ENCODE measurements around the gene EARS2. TPM values are rescaled to one million over a fixed set of nuclear protein-coding genes. Genes with fewer than 3 reads are reported as not detected.
A peak's percentile ranks its signal among the peaks of the same experiment; 100 is the strongest.

EARS2 gene
- total RNA-seq, 5 donors from 2014 or later (not counting 1 experiment from before 2014, with no cell fraction given) = 10.8 to 19.4 (median 15.9) TPM

DNA sequence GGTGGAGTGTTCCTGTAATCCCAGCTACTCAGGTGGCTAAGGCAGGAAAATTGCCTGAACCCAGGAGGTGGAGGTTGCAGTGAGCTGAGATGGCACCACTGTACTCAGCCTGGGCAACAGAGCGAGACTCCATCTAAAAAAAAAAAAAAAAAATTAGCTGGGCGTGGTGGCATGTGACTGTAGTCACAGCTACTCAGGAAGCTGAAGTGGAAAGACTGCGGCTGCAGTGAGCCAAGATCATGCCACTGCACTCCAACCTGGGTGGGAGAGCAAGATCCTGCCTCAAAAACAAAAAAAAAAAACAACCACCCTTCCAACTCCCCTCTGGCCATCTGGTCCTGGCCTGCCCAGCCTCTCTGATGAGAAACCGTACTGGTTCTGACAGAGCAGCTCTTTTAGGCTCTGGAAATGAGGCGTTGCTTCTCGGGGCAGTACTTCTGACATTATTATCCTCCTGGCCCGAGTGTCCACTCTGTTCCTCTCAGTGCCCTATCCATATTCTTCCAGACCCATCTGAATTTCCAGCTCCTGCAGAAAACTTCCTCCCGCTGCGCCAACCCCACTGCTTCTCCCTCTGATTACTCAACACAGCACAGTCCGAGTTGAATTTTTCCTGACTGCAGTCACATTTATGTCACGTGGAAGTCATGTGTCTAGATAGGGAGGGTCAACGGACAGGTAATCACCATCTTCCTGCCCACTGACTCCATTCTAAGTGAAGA, 60.2 kb downstream of the EARS2 start:
- no peak for DNase-seq
- peaks cover 0 to 19% of the 10 kb centered on the region in 2 experiments for H3K4me1 ChIP-seq (ENCODE audit: control insufficient read depth in 1 of 2, extremely low read depth in 1 of 2, insufficient read depth in 2 of 2, low read length in 2 of 2)
- POLR2A ChIA-PET = no interaction called here

DNA sequence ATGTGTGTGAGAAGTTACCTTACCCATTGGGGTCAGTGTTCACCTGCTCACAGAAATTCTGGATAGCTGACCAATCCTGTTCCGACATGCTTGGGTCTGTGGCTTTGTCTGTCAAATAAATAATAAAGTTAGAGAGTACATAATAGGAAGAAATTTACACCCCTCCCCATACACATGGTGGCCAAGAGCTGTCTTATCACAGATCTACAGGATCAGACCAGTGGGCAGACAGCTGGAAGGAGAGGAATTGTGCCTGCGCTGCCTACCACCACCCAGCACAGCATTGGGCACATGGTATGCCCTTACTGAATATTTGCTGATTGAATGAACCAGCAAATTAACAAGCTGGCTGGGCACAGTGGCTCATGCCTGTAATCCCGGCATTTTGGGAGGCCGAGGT, 61.5 kb downstream of the EARS2 start:
- Mint-ChIP-seq H3K4me3 (no peak overlapping the region), H3K27ac (no peak overlapping the region), H3K4me1 (peaks cover 30 to 34% (median 33%) of the 10 kb centered on the region in 3 donors), H3K36me3 (peaks cover 41% of the 10 kb centered on the region), H3K27me3 (no peaks in the 10 kb centered on the region), H3K9me3 (no peaks in the 10 kb centered on the region)
- no peaks in the 10 kb centered on the region for H3K9me3 ChIP-seq
- peaks cover 0 to 19% of the 10 kb centered on the region in 2 experiments for H3K4me1 ChIP-seq (ENCODE audit: control insufficient read depth in 1 of 2, extremely low read depth in 1 of 2, insufficient read depth in 2 of 2, low read length in 2 of 2)
- no peak for ATAC-seq (replicated peaks in 1 of 4)
- no peaks in the 10 kb centered on the region for H3K27me3 ChIP-seq (replicated peaks in 1 of 2; ENCODE audit: control insufficient read depth in 2 of 2, extremely low read depth in 1 of 2, insufficient read depth in 2 of 2, low read length in 1 of 2)
- H3K36me3 ChIP-seq (ENCODE audit: control insufficient read depth in 2 of 2, extremely low read depth in 1 of 2, insufficient read depth in 1 of 2, low read length in 1 of 2) = peaks cover 16 to 47% of the 10 kb centered on the region in 2 donors
- no peak for DNase-seq
- ChIA-PET POLR2A (no interaction called here), CTCF (interaction anchor here in 1 of 2 donors (1.3 kb wide), 1 partner anchor 9 kb away, joined by 5 read pairs; no protein-coding TSS in a partner anchor)
- no CpG with 5 or more reads among the region's 4 CpGs for WGBS (ENCODE audit: insufficient coverage)
- no peak overlapping the region for H3K4me3 ChIP-seq (ENCODE audit: control insufficient read depth in 1 of 2, extremely low read depth in 1 of 2, low read length in 1 of 2)
- no peak overlapping the region for H3K27ac ChIP-seq (ENCODE audit: low read length)

More for the DNA sequence above, 60.2 kb downstream of the EARS2 start:
- H3K9me3 Mint-ChIP-seq = no peaks in the 10 kb centered on the region
- no peak overlapping the region for H3K27ac Mint-ChIP-seq
- CTCF ChIA-PET = interaction anchor here in 1 of 2 donors (1.3 kb wide), 1 partner anchor 8 kb away, joined by 5 read pairs; no protein-coding TSS in a partner anchor
- WGBS (ENCODE audit: insufficient coverage) = 97% methylated on average over 6 of the region's 12 CpGs
- no peaks in the 10 kb centered on the region for H3K27me3 ChIP-seq (replicated peaks in 1 of 2; ENCODE audit: control insufficient read depth in 2 of 2, extremely low read depth in 1 of 2, insufficient read depth in 2 of 2, low read length in 1 of 2)
- H3K36me3 ChIP-seq (ENCODE audit: control insufficient read depth in 2 of 2, extremely low read depth in 1 of 2, insufficient read depth in 1 of 2, low read length in 1 of 2) = peaks cover 12 to 40% of the 10 kb centered on the region in 2 donors
- H3K4me1 Mint-ChIP-seq = peaks cover 31 to 46% (median 46%) of the 10 kb centered on the region in 3 donors
- H3K4me3 Mint-ChIP-seq = no peak overlapping the region
- no peaks in the 10 kb centered on the region for H3K9me3 ChIP-seq
- no peak overlapping the region for H3K4me3 ChIP-seq (ENCODE audit: control insufficient read depth in 1 of 2, extremely low read depth in 1 of 2, low read length in 1 of 2)
- peaks cover 32% of the 10 kb centered on the region for H3K36me3 Mint-ChIP-seq
- peak in 1 of 4 experiments; percentile 37 for ATAC-seq (replicated peaks in 1 of 4)
- H3K27me3 Mint-ChIP-seq = no peaks in the 10 kb centered on the region
- H3K27ac ChIP-seq (ENCODE audit: low read length) = no peak overlapping the region

DNA sequence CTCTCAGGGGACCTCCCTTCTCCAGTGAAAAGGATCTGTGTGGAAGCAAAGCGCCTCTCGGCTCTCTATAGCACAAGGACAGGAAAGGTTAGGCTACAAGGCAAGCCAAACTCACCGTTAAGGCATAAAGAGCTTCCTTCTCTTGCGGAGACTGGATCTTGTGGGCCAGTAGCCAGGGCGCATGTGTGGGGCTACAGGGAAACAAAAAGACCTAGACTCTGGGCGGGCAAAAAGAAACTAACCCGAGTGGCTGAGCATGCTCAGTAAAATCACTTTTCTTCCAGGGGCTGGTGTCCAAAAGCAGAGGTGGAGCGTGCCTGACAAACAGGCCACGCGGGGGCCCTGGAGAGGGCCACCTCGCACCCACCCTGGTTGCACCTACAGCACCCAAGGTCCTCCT, 63.0 kb downstream of the EARS2 start:
- DNase-seq (no peak), ATAC-seq (replicated peaks in 1 of 4) (no peak)
- no peaks in the 10 kb centered on the region for H3K9me3 ChIP-seq
- Mint-ChIP-seq H3K27ac (no peak overlapping the region), H3K27me3 (no peaks in the 10 kb centered on the region), H3K4me3 (no peak overlapping the region), H3K36me3 (peaks cover 51% of the 10 kb centered on the region), H3K9me3 (no peaks in the 10 kb centered on the region), H3K4me1 (peaks cover 21 to 22% (median 21%) of the 10 kb centered on the region in 3 donors)
- H3K27me3 ChIP-seq (replicated peaks in 1 of 2; ENCODE audit: control insufficient read depth in 2 of 2, extremely low read depth in 1 of 2, insufficient read depth in 2 of 2, low read length in 1 of 2) = no peaks in the 10 kb centered on the region
- no peak overlapping the region for H3K27ac ChIP-seq (ENCODE audit: low read length)
- ChIA-PET CTCF (interaction anchor here in 1 of 2 donors (0.5 kb wide), 1 partner anchor 1515 kb away, joined by 6 read pairs; no protein-coding TSS in a partner anchor), POLR2A (no interaction called here)
- 97% methylated on average over 9 of the region's 11 CpGs for WGBS (ENCODE audit: insufficient coverage)
- H3K4me1 ChIP-seq (ENCODE audit: control insufficient read depth in 1 of 2, extremely low read depth in 1 of 2, insufficient read depth in 2 of 2, low read length in 2 of 2) = peaks cover 0 to 9% of the 10 kb centered on the region in 2 experiments
- H3K4me3 ChIP-seq (ENCODE audit: control insufficient read depth in 1 of 2, extremely low read depth in 1 of 2, low read length in 1 of 2) = no peak overlapping the region
- peaks cover 16 to 58% of the 10 kb centered on the region in 2 donors for H3K36me3 ChIP-seq (ENCODE audit: control insufficient read depth in 2 of 2, extremely low read depth in 1 of 2, insufficient read depth in 1 of 2, low read length in 1 of 2)

DNA sequence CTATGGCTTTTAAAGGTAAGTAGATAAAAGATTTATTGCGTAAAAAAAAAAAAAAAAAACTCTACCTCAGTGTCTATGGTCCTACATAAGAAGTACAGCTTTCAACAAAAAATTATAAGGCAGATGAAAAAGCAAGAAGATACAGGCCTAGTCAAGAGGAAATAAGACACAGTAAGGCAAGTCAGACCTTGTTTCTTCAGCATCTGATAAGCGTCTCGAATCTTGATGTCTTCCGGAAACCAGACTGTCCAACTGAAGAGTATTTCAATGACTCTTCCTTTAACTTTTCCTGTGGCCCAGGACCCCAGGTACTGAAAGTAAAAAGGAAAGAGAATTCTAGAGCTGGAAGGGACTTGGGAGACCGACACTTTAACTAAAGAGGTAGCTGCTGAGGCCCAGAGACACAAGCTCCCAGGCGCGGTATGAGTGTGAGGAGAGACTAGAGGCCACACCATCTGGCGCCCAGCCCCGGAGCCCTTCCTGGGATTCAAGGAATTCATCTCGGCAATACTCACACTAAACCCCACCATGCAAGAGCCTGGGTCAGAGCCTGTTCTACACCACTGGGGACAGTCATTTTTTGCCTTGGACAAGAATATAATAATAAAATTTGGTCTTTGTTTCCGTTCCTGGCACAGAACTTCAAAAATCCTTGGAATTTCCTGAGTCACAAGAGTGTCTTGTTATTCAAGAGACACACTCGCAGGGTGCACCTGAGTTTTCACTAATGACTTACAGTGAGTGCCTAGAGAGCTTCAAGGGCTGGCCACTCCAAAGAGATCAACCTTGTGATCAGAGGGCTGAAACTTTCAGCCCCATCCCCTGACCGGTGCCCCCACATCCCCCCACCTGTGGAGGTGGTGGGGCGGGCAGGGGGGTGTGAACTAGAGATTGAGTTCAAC, 65.4 kb downstream of the EARS2 start:
- ATAC-seq (replicated peaks in 1 of 4) (no peak), DNase-seq (no peak)
- H3K4me1 Mint-ChIP-seq = peaks cover 0 to 3% (median 0%) of the 10 kb centered on the region in 3 donors
- H3K9me3 Mint-ChIP-seq = no peaks in the 10 kb centered on the region
- H3K27ac Mint-ChIP-seq = no peak overlapping the region
- ChIA-PET POLR2A (interaction anchor here in 1 of 2 donors (0.6 to 0.7 kb wide), 3 partner anchors 12 to 142 kb away, joined by 3 to 5 read pairs (median 4); no protein-coding TSS in a partner anchor), CTCF (no interaction called here)
- no peak overlapping the region for H3K4me3 ChIP-seq (ENCODE audit: control insufficient read depth in 1 of 2, extremely low read depth in 1 of 2, low read length in 1 of 2)
- no peaks in the 10 kb centered on the region for H3K27me3 ChIP-seq (replicated peaks in 1 of 2; ENCODE audit: control insufficient read depth in 2 of 2, extremely low read depth in 1 of 2, insufficient read depth in 2 of 2, low read length in 1 of 2)
- peaks cover 46% of the 10 kb centered on the region for H3K36me3 Mint-ChIP-seq
- H3K27ac ChIP-seq (ENCODE audit: low read length) = no peak overlapping the region
- H3K9me3 ChIP-seq = no peaks in the 10 kb centered on the region
- peaks cover 22 to 81% of the 10 kb centered on the region in 2 donors for H3K36me3 ChIP-seq (ENCODE audit: control insufficient read depth in 2 of 2, extremely low read depth in 1 of 2, insufficient read depth in 1 of 2, low read length in 1 of 2)
- WGBS (ENCODE audit: insufficient coverage) = 94% methylated on average over 6 of the region's 14 CpGs
- no peaks in the 10 kb centered on the region for H3K4me1 ChIP-seq (ENCODE audit: control insufficient read depth in 1 of 2, extremely low read depth in 1 of 2, insufficient read depth in 2 of 2, low read length in 2 of 2)
- no peak overlapping the region for H3K4me3 Mint-ChIP-seq
- H3K27me3 Mint-ChIP-seq = no peaks in the 10 kb centered on the region

DNA sequence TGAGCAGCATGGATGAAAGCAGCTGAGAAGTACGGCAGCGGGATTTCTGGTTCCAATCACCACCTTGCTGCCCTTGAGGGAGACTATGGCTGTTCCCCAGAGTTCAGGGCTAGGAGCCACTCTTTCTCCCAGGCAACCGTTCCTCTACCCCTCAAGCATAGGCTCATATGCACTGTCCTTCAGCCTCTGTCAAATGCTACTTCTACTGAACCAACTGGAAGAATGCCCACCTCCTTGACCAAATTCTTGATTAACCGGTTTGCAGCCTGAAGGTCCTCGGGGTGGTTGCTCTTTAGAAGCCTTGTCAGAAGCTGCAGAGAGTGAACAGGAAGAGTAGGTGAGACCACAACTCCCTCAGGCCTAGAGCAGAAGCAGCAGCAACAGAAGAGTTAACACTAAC, 70.7 kb downstream of the EARS2 start:
- ATAC-seq (replicated peaks in 1 of 4) = no peak
- Histone ChIP-seq H3K4me1 (ENCODE audit: control insufficient read depth in 1 of 2, extremely low read depth in 1 of 2, insufficient read depth in 2 of 2, low read length in 2 of 2) (peaks cover 0 to 20% of the 10 kb centered on the region in 2 experiments), H3K9me3 (no peaks in the 10 kb centered on the region), H3K27me3 (replicated peaks in 1 of 2; ENCODE audit: control insufficient read depth in 2 of 2, extremely low read depth in 1 of 2, insufficient read depth in 2 of 2, low read length in 1 of 2) (no peaks in the 10 kb centered on the region), H3K27ac (ENCODE audit: low read length) (no peak overlapping the region), H3K4me3 (ENCODE audit: control insufficient read depth in 1 of 2, extremely low read depth in 1 of 2, low read length in 1 of 2) (no peak overlapping the region), H3K36me3 (ENCODE audit: control insufficient read depth in 2 of 2, extremely low read depth in 1 of 2, insufficient read depth in 1 of 2, low read length in 1 of 2) (peaks cover 21 to 85% of the 10 kb centered on the region in 2 donors)
- CTCF ChIA-PET = no interaction called here
- WGBS (ENCODE audit: insufficient coverage) = 95% methylated on average over 3 of the region's 5 CpGs
- no peak overlapping the region for H3K27ac Mint-ChIP-seq
- H3K27me3 Mint-ChIP-seq = no peaks in the 10 kb centered on the region
- H3K36me3 Mint-ChIP-seq = peaks cover 55% of the 10 kb centered on the region
- H3K4me3 Mint-ChIP-seq = no peak overlapping the region
- peaks cover 0 to 4% (median 3%) of the 10 kb centered on the region in 3 donors for H3K4me1 Mint-ChIP-seq
- DNase-seq = no peak
- H3K9me3 Mint-ChIP-seq = no peaks in the 10 kb centered on the region
- POLR2A ChIA-PET = no interaction called here

DNA sequence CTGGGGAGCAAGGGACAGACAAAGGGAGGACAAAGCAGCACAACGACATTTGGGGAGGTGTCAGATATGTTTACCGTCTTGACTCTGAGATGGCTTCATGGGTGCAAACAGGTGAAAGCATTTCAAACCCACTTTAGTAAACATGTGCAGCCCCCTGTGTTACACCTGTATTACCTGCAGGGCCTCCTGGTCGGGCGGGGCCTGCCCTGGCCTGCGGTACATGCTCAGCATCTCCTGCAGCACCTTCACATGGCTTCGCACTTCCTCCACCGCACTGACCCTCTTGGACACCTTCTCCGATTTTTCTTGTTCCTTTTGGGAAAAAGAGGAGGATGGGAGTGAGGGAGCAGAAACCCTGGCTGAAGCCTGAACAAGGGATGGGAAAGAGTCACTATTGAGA, 71.3 kb downstream of the EARS2 start:
- H3K36me3 ChIP-seq (ENCODE audit: control insufficient read depth in 2 of 2, extremely low read depth in 1 of 2, insufficient read depth in 1 of 2, low read length in 1 of 2) = peaks cover 18 to 84% of the 10 kb centered on the region in 2 donors
- CTCF ChIA-PET = no interaction called here
- H3K4me3 ChIP-seq (ENCODE audit: control insufficient read depth in 1 of 2, extremely low read depth in 1 of 2, low read length in 1 of 2) = no peak overlapping the region
- Mint-ChIP-seq H3K36me3 (peaks cover 55% of the 10 kb centered on the region), H3K27me3 (no peaks in the 10 kb centered on the region), H3K4me1 (peaks cover 0 to 4% (median 3%) of the 10 kb centered on the region in 3 donors), H3K4me3 (no peak overlapping the region), H3K27ac (no peak overlapping the region), H3K9me3 (no peaks in the 10 kb centered on the region)
- DNase-seq = no peak
- H3K27me3 ChIP-seq (replicated peaks in 1 of 2; ENCODE audit: control insufficient read depth in 2 of 2, extremely low read depth in 1 of 2, insufficient read depth in 2 of 2, low read length in 1 of 2) = no peaks in the 10 kb centered on the region
- WGBS (ENCODE audit: insufficient coverage) = 100% methylated on average over 8 of the region's 8 CpGs
- POLR2A ChIA-PET = interaction anchor here in 1 of 2 donors (0.6 kb wide), 1 partner anchor 73 kb away, joined by 4 read pairs; no protein-coding TSS in a partner anchor
- H3K27ac ChIP-seq (ENCODE audit: low read length) = no peak overlapping the region
- no peak for ATAC-seq (replicated peaks in 1 of 4)
- peaks cover 0 to 20% of the 10 kb centered on the region in 2 experiments for H3K4me1 ChIP-seq (ENCODE audit: control insufficient read depth in 1 of 2, extremely low read depth in 1 of 2, insufficient read depth in 2 of 2, low read length in 2 of 2)
- no peaks in the 10 kb centered on the region for H3K9me3 ChIP-seq
